Measurements from ENCODE around the gene MMP7. TPM values are rescaled to one million over a fixed set of nuclear protein-coding genes. Genes with fewer than 3 reads are reported as not detected.
A peak's percentile ranks its signal among the peaks of the same experiment; 100 is the strongest.

Gene MMP7
- total RNA-seq (ENCODE audit: low replicate concordance) = not detected in 2 replicates

DNA sequence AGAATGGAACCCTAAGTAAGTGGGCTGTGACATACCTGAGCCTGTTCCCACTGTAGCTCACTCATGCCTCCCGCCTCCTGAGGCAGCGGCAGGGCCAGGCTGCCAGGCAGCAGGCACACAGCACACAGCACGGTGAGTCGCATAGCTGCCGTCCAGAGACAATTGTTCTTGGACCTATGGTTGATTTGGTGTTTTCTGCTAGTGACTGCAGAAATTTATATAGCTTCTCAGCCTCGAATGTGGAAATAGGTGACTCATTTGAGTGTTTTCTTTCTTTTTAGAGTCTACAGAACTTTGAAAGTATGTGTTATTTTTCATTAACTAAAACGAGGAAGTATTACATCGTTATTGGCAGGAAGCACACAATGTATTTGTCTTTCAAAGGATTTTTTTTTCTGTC is at the start of gene MMP7:
TSS of gene MMP7 (minus strand) at position 190 of the 400 bp plus-strand sequence. CDS start at position 143, 47 bp downstream.
- Histone ChIP-seq H3F3A (ENCODE audit: low read depth) (no peaks in the 10 kb centered on the region), H3K9me3 (ENCODE audit: low read depth) (no peaks in the 10 kb centered on the region), H3K27ac (no peak within 1 kb of the TSS), H3K79me2 (ENCODE audit: low read depth) (no peaks in the 10 kb centered on the region), H3K4me1 (no peaks in the 10 kb centered on the region), H3K27me3 (no peaks in the 10 kb centered on the region), H3K4me3 (no peak within 1 kb of the TSS), H2AFZ (replicated peaks) (peak within 1 kb of the TSS; percentile 39), H4K20me1 (ENCODE audit: low read depth) (no peaks in the 10 kb centered on the region), H3K36me3 (no peaks in the 10 kb centered on the region), H3K4me2 (no peak within 1 kb of the TSS), H3K9ac (no peak within 1 kb of the TSS)
- Mint-ChIP-seq H3K9me3 (no peaks in the 10 kb centered on the region), H3K4me1 (no peaks in the 10 kb centered on the region), H3K36me3 (no peaks in the 10 kb centered on the region), H3K27me3 (ENCODE audit: insufficient read depth, low read depth) (no peaks in the 10 kb centered on the region), H3K27ac (no peak within 1 kb of the TSS), H3K4me3 (no peak within 1 kb of the TSS)
- TF ChIP-seq, protein P1, sequence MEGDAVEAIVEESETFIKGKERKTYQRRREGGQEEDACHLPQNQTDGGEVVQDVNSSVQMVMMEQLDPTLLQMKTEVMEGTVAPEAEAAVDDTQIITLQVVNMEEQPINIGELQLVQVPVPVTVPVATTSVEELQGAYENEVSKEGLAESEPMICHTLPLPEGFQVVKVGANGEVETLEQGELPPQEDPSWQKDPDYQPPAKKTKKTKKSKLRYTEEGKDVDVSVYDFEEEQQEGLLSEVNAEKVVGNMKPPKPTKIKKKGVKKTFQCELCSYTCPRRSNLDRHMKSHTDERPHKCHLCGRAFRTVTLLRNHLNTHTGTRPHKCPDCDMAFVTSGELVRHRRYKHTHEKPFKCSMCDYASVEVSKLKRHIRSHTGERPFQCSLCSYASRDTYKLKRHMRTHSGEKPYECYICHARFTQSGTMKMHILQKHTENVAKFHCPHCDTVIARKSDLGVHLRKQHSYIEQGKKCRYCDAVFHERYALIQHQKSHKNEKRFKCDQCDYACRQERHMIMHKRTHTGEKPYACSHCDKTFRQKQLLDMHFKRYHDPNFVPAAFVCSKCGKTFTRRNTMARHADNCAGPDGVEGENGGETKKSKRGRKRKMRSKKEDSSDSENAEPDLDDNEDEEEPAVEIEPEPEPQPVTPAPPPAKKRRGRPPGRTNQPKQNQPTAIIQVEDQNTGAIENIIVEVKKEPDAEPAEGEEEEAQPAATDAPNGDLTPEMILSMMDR (IDR thresholded peaks at IDR 0.05) = no peak
- TF ChIP-seq EZH2phosphoT487 (IDR thresholded peaks at IDR 0.05) (no peak), EZH2 (IDR thresholded peaks at IDR 0.05) (no peak)
- no peak for DNase-seq (ENCODE audit: low spot score)

DNA sequence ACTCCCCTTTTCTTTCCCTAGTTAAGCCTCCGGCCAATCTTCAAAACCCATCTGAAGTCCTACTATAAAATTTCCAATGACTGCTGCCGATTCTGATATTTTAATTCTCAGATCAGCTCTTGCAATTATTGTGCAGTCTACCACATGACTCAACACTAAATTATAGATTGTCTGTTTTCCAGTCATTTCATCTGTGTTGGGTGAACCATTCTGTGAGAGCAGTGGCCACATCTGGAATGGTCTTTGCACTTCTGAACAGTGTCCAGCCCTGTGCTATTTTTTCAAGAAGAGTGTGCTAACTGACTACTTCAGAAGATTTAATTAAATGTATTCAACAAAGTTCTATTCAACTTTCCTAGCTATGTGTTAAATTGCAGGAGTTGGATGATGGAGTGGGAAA is 47.2 kb upstream of the MMP7 start:
- no peak overlapping the region for H3K27ac Mint-ChIP-seq
- no peaks in the 10 kb centered on the region for H3K9me3 Mint-ChIP-seq
- Histone ChIP-seq H3K4me1 (no peaks in the 10 kb centered on the region), H2AFZ (replicated peaks) (no peak overlapping the region), H3K27me3 (no peaks in the 10 kb centered on the region), H3K27ac (no peak overlapping the region), H3K36me3 (no peaks in the 10 kb centered on the region), H3K79me2 (ENCODE audit: low read depth) (no peaks in the 10 kb centered on the region), H3K9me3 (ENCODE audit: low read depth) (no peaks in the 10 kb centered on the region), H3K4me3 (no peak overlapping the region), H3K9ac (no peak overlapping the region), H4K20me1 (ENCODE audit: low read depth) (no peaks in the 10 kb centered on the region), H3F3A (ENCODE audit: low read depth) (no peaks in the 10 kb centered on the region), H3K4me2 (no peak overlapping the region)
- H3K4me3 Mint-ChIP-seq = no peak overlapping the region
- H3K36me3 Mint-ChIP-seq = no peaks in the 10 kb centered on the region
- H3K4me1 Mint-ChIP-seq = no peaks in the 10 kb centered on the region
- no peak for DNase-seq (ENCODE audit: low spot score)
- H3K27me3 Mint-ChIP-seq (ENCODE audit: insufficient read depth, low read depth) = no peaks in the 10 kb centered on the region
- TF ChIP-seq, protein P1 (IDR thresholded peaks at IDR 0.05) = no peak
- TF ChIP-seq EZH2 (IDR thresholded peaks at IDR 0.05) (no peak), EZH2phosphoT487 (IDR thresholded peaks at IDR 0.05) (no peak)

DNA sequence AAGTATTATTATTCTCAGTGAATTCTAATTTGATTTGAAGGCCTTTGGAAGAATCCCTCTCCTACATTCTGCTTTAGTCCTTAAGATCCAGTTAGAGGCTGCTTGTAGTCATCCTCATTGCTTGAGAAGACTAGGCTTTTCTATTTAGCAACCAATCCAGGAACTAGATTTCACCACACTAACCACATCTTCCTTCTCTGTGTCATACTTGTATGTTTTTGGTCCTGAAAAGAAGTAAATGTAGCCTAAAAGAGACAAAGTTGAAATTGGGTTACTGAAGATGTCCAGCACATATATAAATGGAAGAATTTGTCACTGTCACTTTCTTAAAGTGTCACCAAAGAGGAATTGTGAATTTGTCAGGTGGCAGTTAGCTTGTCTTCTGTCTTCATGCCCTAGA is 46.6 kb upstream of the MMP7 start:
- Histone ChIP-seq H4K20me1 (ENCODE audit: low read depth) (no peaks in the 10 kb centered on the region), H3F3A (ENCODE audit: low read depth) (no peaks in the 10 kb centered on the region), H3K27ac (no peak overlapping the region), H3K9me3 (ENCODE audit: low read depth) (no peaks in the 10 kb centered on the region), H3K4me2 (no peak overlapping the region), H2AFZ (replicated peaks) (no peak overlapping the region), H3K27me3 (no peaks in the 10 kb centered on the region), H3K36me3 (no peaks in the 10 kb centered on the region), H3K9ac (no peak overlapping the region), H3K4me1 (no peaks in the 10 kb centered on the region), H3K79me2 (ENCODE audit: low read depth) (no peaks in the 10 kb centered on the region), H3K4me3 (no peak overlapping the region)
- TF ChIP-seq EZH2phosphoT487 (IDR thresholded peaks at IDR 0.05) (no peak), EZH2 (IDR thresholded peaks at IDR 0.05) (no peak)
- TF ChIP-seq, protein P1 (IDR thresholded peaks at IDR 0.05) = no peak
- Mint-ChIP-seq H3K4me3 (no peak overlapping the region), H3K4me1 (no peaks in the 10 kb centered on the region), H3K36me3 (no peaks in the 10 kb centered on the region), H3K9me3 (no peaks in the 10 kb centered on the region), H3K27me3 (ENCODE audit: insufficient read depth, low read depth) (no peaks in the 10 kb centered on the region), H3K27ac (no peak overlapping the region)
- no peak for DNase-seq (ENCODE audit: low spot score)

Measured in neural progenitor cell (in vitro differentiated cells).